Measurements from ENCODE around the gene RASL11B.

The RASL11B gene

DNA sequence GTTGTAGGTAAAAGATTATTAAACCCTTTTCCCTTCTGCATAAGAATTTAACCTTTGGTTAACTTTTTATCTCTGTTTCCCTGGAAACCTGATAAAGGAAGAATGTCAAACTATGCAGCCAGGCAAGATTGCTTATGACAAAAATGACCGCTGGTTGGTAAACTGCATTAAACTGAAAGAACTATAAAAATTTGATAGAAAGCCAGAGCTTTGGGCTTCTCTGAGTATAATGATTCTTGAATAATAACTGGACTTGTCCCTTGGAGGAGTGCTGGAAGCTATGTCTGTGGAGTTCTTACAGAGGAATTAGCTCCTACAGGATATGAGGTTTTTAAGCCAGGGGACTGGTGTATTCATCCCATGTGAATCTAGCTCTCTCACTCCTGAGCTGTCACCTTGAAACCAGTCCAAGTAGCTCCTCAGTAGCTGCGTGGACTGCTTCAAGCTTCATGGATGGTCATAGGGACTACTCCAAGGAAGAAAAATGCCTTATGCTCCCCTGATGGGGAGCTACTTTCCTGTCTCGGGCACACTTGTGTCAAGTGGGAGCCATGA lies 52.0 kb downstream of the RASL11B start:
- no peak for DNase-seq (ENCODE audit: low read depth)

DNA sequence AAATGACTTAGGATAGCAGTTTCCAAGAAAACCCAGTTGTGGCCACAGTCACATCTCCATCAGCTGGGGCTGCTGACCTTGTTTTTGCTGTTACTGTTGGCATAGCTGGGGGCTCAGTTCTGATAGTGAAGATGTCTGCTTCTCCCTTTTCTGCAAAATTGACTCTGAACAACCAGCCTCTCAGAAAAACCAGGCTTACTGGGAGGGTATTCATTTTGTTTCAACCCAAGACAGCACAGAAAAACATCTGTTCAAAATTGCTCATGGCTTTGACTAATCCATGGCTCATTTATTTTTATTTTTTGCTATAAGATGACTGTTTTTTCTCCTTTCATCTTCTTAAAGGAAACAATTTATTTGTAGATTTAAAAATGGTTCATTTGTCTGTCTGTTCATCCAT lies 53.1 kb downstream of the RASL11B start:
- no peak for DNase-seq (ENCODE audit: low read depth)

DNA sequence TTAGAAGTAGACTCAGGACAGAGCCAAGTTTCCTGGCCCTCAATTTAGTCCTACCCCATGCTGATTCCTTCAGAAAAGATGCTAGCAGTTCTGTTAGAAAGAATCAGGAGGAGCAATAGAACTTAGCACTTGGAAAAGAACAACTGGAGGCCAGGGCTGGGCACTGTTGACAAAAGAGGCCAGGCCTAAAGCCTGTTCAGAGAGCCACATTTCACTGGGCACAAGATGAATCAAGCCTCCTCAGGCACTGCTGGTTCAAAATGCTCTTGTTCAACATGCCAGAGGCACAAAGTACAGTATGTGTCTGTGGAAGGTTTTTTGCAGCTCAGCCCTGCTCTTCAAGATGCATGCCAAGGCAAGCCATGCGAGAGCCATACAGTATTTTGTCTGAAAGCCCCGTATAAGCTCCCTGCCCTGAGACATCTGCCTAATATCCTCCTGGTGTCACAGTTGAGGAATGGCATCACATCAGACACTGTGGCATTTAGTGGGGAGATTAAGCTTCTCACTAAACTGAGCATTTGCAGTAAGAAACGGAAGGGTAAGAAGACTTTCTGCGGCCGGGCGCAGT lies 53.7 kb downstream of the RASL11B start:
- DNase-seq (ENCODE audit: low read depth) = no peak
